ENCODE data around the gene OR4K13.

Gene OR4K13, protein sequence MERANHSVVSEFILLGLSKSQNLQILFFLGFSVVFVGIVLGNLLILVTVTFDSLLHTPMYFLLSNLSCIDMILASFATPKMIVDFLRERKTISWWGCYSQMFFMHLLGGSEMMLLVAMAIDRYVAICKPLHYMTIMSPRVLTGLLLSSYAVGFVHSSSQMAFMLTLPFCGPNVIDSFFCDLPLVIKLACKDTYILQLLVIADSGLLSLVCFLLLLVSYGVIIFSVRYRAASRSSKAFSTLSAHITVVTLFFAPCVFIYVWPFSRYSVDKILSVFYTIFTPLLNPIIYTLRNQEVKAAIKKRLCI

DNA sequence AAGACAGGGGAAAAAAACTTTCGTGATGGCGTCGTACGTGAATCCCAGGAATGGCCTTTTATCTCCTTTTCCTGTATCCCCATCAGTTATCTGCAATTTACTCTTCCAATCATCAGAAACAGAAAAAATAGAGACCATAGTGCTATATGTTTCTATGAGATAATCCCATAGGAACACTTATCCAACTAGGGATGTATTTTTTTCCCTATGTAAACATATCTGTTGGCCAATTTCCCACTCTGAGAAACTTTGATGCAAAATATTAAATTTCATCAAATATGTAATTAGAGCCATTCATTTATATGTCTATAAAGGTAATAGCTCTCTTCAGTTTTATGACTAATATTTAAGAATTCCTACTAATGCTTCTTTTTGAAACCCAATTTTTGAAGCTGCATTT, at the start of gene OR4K13:
Gene OR4K13, minus strand, starts transcription at position 101 of the 400 bp plus-strand sequence. CDS start 1,280 bp downstream, outside the sequence.
- no peak for DNase-seq (ENCODE audit: low read depth)
- TF ChIP-seq, protein P1, sequence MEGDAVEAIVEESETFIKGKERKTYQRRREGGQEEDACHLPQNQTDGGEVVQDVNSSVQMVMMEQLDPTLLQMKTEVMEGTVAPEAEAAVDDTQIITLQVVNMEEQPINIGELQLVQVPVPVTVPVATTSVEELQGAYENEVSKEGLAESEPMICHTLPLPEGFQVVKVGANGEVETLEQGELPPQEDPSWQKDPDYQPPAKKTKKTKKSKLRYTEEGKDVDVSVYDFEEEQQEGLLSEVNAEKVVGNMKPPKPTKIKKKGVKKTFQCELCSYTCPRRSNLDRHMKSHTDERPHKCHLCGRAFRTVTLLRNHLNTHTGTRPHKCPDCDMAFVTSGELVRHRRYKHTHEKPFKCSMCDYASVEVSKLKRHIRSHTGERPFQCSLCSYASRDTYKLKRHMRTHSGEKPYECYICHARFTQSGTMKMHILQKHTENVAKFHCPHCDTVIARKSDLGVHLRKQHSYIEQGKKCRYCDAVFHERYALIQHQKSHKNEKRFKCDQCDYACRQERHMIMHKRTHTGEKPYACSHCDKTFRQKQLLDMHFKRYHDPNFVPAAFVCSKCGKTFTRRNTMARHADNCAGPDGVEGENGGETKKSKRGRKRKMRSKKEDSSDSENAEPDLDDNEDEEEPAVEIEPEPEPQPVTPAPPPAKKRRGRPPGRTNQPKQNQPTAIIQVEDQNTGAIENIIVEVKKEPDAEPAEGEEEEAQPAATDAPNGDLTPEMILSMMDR (IDR thresholded peaks at IDR 0.05; ENCODE audit: low read length, missing control alignments), result no peak
- no peak within 1 kb of the TSS for H3K4me3 ChIP-seq (replicated peaks; ENCODE audit: low read depth, low read length)

DNA sequence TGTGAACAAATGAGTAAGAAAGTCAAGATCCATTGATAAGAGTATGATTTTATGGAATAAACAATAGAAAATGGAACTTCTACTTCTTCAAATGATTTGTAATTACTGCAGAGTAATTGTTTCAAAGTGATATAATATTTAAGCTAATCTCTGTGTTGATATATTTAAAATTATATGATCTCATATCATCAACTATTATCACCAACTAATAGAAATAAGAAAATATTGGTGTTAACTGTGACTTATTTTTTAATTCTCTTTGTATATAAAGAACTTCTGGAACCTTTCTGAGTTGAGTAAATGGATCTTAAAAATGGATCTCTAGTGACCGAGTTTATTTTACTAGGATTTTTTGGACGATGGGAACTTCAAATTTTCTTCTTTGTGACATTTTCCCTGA, 23.9 kb upstream of the OR4K13 start, which contains the start of gene OR4L1:
Gene OR4L1, plus strand, starts transcription at position 301 of the 400 bp plus-strand sequence. Its CDS starts 0 bp downstream, at position 301.
- TF ChIP-seq, protein P1 (IDR thresholded peaks at IDR 0.05; ENCODE audit: low read length, missing control alignments), result no peak
- no peak within 1 kb of the TSS for H3K4me3 ChIP-seq (replicated peaks; ENCODE audit: low read depth, low read length)
- no peak for DNase-seq (ENCODE audit: low read depth)

- H3K4me3 ChIP-seq (replicated peaks; ENCODE audit: low read depth, low read length), result no peak overlapping the region
- TF ChIP-seq, protein P1 (IDR thresholded peaks at IDR 0.05; ENCODE audit: low read length, missing control alignments), result no peak
- no peak for DNase-seq (ENCODE audit: low read depth)
These were observed 12.4 kb upstream of the OR4K13 start for GRCh38 chr14:20048202-20048601.

DNA sequence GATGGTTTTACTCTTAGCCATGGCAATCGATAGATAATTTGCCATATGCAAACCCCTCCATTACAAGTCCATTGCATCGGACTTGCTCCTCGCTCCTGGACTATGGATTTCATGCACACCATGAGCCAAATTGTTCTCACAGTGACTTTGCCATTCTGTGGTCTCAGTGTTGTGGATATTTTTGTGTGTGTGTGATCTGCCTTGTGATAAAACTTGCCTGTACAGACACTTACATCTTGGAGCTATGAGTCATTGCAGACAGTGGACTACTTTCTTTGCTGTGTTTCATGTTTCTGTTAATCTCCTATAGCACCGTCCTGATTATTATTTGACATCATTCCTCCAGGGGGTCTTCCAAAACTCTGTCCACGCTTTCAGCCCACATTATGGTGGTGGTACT, 8.4 kb upstream of the OR4K13 start:
- H3K4me3 ChIP-seq (replicated peaks; ENCODE audit: low read depth, low read length), result no peak overlapping the region
- TF ChIP-seq, protein P1 (IDR thresholded peaks at IDR 0.05; ENCODE audit: low read length, missing control alignments), result no peak
- DNase-seq (ENCODE audit: low read depth), result no peak

DNA sequence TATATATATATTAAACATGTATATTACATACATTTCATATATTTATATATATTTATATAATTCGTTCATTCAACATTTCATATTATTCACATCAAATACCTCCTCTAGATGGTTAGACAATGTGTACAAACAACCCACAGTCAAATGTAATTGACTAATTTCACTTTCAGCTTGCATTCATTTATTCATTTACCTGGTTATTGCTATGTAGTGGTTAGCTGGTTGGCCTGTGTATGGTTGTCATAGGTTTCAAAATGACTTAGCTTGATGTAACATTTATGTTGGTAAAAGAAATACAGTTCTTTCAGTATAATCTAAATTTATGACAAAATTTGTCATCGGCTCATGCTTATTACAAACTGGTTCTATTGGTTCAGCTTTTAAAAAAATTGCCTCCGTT, 389 bp downstream of the OR4K13 start:
- TF ChIP-seq, protein P1 (IDR thresholded peaks at IDR 0.05; ENCODE audit: low read length, missing control alignments), result no peak
- no peak overlapping the region for H3K4me3 ChIP-seq (replicated peaks; ENCODE audit: low read depth, low read length)
- DNase-seq (ENCODE audit: low read depth), result no peak

DNA sequence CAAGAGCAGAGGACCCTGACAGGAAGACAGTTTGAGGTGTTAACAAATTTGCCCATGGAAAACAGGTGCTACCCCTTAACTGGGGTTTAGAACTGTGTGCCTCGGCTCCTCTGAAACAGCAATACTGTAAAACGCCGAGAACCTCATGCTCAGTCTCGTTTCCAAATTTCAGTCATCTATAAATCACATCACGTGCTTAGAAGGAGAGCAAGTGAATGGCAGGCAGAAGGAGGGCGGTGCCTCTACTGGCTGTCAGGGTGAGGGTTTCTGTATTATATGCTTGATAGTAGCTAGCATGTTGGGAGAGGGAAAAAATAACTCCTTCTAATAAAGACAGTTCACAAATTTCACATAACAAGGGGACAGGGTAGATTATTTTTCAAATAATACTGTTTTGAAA, 4.8 kb downstream of the OR4K13 start:
- H3K4me3 ChIP-seq (replicated peaks; ENCODE audit: low read depth, low read length), result no peak overlapping the region
- no peak for DNase-seq (ENCODE audit: low read depth)
- TF ChIP-seq, protein P1 (IDR thresholded peaks at IDR 0.05; ENCODE audit: low read length, missing control alignments), result no peak

All from fibroblast of pulmonary artery (primary cell).